GM21529 (cell line): Measurements from ENCODE around the gene PRDM12.

ENCODE experiments used
- ATAC-seq: cut with Tn5 transposase; IDR thresholded peaks from one replicate; pipeline ENCODE4 v1.9.1; 2021; ENCODE audit not compliant: unreplicated experiment

PRDM12 gene

GRCh38 chr9:130687615-130688014 is 23.2 kb downstream of the PRDM12 start:
- ATAC-seq = no peak

- no peak for ATAC-seq
These were observed 23.7 kb downstream of the PRDM12 start for GRCh38 chr9:130688072-130688471.

GRCh38 chr9:130689572-130689936 is 25.2 kb downstream of the PRDM12 start:
- no peak for ATAC-seq

- ATAC-seq = no peak
These were observed 25.7 kb downstream of the PRDM12 start for GRCh38 chr9:130689937-130690700.

- no peak for ATAC-seq
These were observed 27.9 kb downstream of the PRDM12 start for GRCh38 chr9:130692321-130692720.

- no peak for ATAC-seq
These were observed 28.7 kb downstream of the PRDM12 start for GRCh38 chr9:130693101-130693425.

GRCh38 chr9:130693426-130694191 is 29.2 kb downstream of the PRDM12 start, which contains the start of gene EXOSC2:
TSS of gene EXOSC2 (plus strand) at chr9:130693780. CDS start at chr9:130693792, 12 bp downstream.
- peak; percentile 92 for ATAC-seq

GRCh38 chr9:130694205-130694604 is 29.8 kb downstream of the PRDM12 start:
- ATAC-seq = no peak

- ATAC-seq = no peak
These were observed 31.8 kb downstream of the PRDM12 start for GRCh38 chr9:130696139-130696650.

GRCh38 chr9:130696996-130697395 is 32.6 kb downstream of the PRDM12 start:
- no peak for ATAC-seq

GRCh38 chr9:130698514-130698913 is 34.1 kb downstream of the PRDM12 start:
- ATAC-seq = no peak

- ATAC-seq = no peak
These were observed 34.7 kb downstream of the PRDM12 start for GRCh38 chr9:130699047-130699446.

GRCh38 chr9:130701059-130702022 is 36.9 kb downstream of the PRDM12 start:
- no peak for ATAC-seq

- ATAC-seq = no peak
These were observed 39.1 kb downstream of the PRDM12 start for GRCh38 chr9:130703501-130703900.

- ATAC-seq = no peak
These were observed 43.0 kb downstream of the PRDM12 start for GRCh38 chr9:130707225-130707976.

GRCh38 chr9:130710822-130711352 is 46.5 kb downstream of the PRDM12 start:
- ATAC-seq = no peak

- no peak for ATAC-seq
These were observed 47.1 kb downstream of the PRDM12 start for GRCh38 chr9:130711469-130711868.

- peak; percentile 96 for ATAC-seq
These were observed 48.3 kb downstream of the PRDM12 start for GRCh38 chr9:130712564-130713285.

- ATAC-seq = peak; percentile 4
These were observed 49.0 kb downstream of the PRDM12 start for GRCh38 chr9:130713286-130713960.
